GM12873 (cell line): ENCODE data around the gene FSCN2.

Source experiments
- CTCF ChIP-seq: IDR thresholded peaks from 2 replicates; pipeline ENCODE4 v1.5.1; 2012; ENCODE audit warnings: low read depth, mild to moderate bottlenecking, moderate library complexity, low read length, control low read depth; ENCODE audit not compliant: insufficient read depth; ENCODE audit errors: missing control alignments

FSCN2 gene

GRCh38 chr17:81550830-81551457 lies 22.8 kb downstream of the FSCN2 start:
- TF ChIP-seq CTCF, result no peak

- no peak for TF ChIP-seq CTCF
Measured at GRCh38 chr17:81551458-81552243, 23.5 kb downstream of the FSCN2 start.

- TF ChIP-seq CTCF, result no peak
Measured at GRCh38 chr17:81552244-81553017, 24.3 kb downstream of the FSCN2 start, which contains the start of gene FAAP100. Gene FAAP100 (minus strand): TSS chr17:81552353. CDS start chr17:81552330, 23 bp downstream.

GRCh38 chr17:81553018-81553615 lies 24.9 kb downstream of the FSCN2 start:
- peak; percentile 42 for TF ChIP-seq CTCF

GRCh38 chr17:81553616-81554181 lies 25.5 kb downstream of the FSCN2 start:
- TF ChIP-seq CTCF, result peak; percentile 25

GRCh38 chr17:81556175-81556691 lies 28.1 kb downstream of the FSCN2 start:
- no peak for TF ChIP-seq CTCF
